B cell (primary cell): ENCODE measurements around the gene GET4.

ENCODE experiments used
- EZH2 ChIP-seq: IDR thresholded peaks from 2 replicates; pipeline ENCODE4 v1.6.1; 2012; ENCODE audit warnings: borderline replicate concordance, low read depth, mild to moderate bottlenecking, moderate library complexity, low read length; ENCODE audit not compliant: insufficient read depth, poor library complexity, severe bottlenecking
- TF ChIP-seq, protein P1 (sequence below): fragments of 200-600 bp; IDR thresholded peaks from one replicate; pipeline ENCODE4 v1.8.0; 2022; ENCODE audit warnings: antibody characterized with exemption, mild to moderate bottlenecking

DNA sequence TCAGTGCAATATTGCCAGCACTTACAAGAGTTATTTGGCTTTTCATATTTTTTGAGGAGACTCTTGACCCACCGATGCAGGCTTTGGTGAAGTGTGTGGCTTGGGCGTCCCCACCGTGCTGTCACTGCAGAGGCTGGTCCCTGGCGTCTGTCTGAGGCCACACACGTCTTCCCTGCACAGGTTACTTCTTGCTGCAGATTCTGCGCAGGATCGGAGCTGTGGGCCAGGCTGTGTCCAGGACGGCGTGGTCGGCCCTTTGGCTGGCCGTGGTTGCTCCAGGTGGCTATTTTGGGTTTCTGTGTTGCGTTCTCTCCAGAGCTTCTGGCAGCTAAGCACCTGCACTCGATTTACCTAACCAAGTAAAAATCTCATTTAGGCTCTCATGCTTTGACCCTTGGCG lies 25.1 kb upstream of the GET4 start:
- TF ChIP-seq, protein P1, sequence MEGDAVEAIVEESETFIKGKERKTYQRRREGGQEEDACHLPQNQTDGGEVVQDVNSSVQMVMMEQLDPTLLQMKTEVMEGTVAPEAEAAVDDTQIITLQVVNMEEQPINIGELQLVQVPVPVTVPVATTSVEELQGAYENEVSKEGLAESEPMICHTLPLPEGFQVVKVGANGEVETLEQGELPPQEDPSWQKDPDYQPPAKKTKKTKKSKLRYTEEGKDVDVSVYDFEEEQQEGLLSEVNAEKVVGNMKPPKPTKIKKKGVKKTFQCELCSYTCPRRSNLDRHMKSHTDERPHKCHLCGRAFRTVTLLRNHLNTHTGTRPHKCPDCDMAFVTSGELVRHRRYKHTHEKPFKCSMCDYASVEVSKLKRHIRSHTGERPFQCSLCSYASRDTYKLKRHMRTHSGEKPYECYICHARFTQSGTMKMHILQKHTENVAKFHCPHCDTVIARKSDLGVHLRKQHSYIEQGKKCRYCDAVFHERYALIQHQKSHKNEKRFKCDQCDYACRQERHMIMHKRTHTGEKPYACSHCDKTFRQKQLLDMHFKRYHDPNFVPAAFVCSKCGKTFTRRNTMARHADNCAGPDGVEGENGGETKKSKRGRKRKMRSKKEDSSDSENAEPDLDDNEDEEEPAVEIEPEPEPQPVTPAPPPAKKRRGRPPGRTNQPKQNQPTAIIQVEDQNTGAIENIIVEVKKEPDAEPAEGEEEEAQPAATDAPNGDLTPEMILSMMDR = no peak
- TF ChIP-seq EZH2 = no peak
